Esophagus squamous epithelium (tissue), 5 donors: ENCODE results near the gene SCN3A. TPM values are rescaled to one million over a fixed set of nuclear protein-coding genes. Genes with fewer than 3 reads are reported as not detected.

Source experiments
- DNase-seq: peaks from one replicate; lab custom pipeline; 2025; lab: John Stamatoyannopoulos, UW
- H3K27ac ChIP-seq, 4 donors: fragments of 200-600 bp; sonication (generic); one replicate each; pipeline ENCODE4 v1.5.1; 2016 to 2019; ENCODE audit warnings: mild to moderate bottlenecking in 1 of 4
- H3K27me3 ChIP-seq, 4 donors: fragments of 200-600 bp; sonication (generic); 1 replicate in 3 of 4; 2 replicates in 1 of 4; pipeline versions ENCODE4 v1.5.1 to v1.6.0; 2017 to 2021; ENCODE audit warnings: antibody characterized with exemption in 1 of 4
- H3K36me3 ChIP-seq, 3 donors: fragments of 200-600 bp; sonication (generic); one replicate each; pipeline ENCODE4 v1.5.1; 2016 to 2019
- H3K4me1 ChIP-seq, 3 donors: fragments of 200-600 bp; sonication (generic); one replicate each; pipeline ENCODE4 v1.5.1; 2017 to 2019
- H3K4me3 ChIP-seq, 4 donors: fragments of 200-600 bp; sonication (generic); 1 replicate in 3 of 4; 2 replicates in 1 of 4; pipeline ENCODE4 v1.5.1; 2016 to 2019; ENCODE audit warnings: mild to moderate bottlenecking in 2 of 4, moderate library complexity in 1 of 4
- H3K9me3 ChIP-seq, 3 donors: fragments of 200-600 bp; sonication (generic); one replicate each; pipeline ENCODE4 v1.5.1; 2016 to 2019
- POLR2A ChIP-seq, 4 donors: fragments of 450-650 bp; IDR thresholded peaks; one replicate each; pipeline ENCODE4 v1.6.1; 2017; ENCODE audit warnings: antibody characterized with exemption in 4 of 4, mild to moderate bottlenecking in 4 of 4, moderate library complexity in 3 of 4
- WGBS, 2 donors: methylation state at CpG; one replicate each; pipeline ENCODE4 v1.1.5; 2018; 5-methylcytosine and 5-hydroxymethylcytosine counted together
- intact Hi-C: fragments of 100-400 bp; cut with DNase I; formaldehyde crosslinking; loops from one replicate; pipeline ENCODE4 v1.15.0; 2022
- total RNA-seq, 4 donors: library from RNA; depleted of rRNA; stranded (reverse); fragments of >200 nt; gene quantifications; one replicate each; pipeline ENCODE4 v1.1.0, GENCODE V29; 2016
- TF ChIP-seq, protein P1 (sequence below), 6 experiments: fragments of 450-650 bp in 4 of 6; fragments of 200-600 bp in 2 of 6; sonication (generic) in 2 of 6; IDR thresholded peaks; one replicate each; pipeline ENCODE4 v1.5.1; 2016 to 2019; ENCODE audit warnings: antibody characterized with exemption in 6 of 6, mild to moderate bottlenecking in 4 of 6, moderate library complexity in 4 of 6
- donor health status: DM: yes; HTN: yes; CAD: no.

Gene SCN3A
- total RNA-seq, 4 donors from 2014 or later = 0.08 to 0.83 (median 0.45) TPM

DNA sequence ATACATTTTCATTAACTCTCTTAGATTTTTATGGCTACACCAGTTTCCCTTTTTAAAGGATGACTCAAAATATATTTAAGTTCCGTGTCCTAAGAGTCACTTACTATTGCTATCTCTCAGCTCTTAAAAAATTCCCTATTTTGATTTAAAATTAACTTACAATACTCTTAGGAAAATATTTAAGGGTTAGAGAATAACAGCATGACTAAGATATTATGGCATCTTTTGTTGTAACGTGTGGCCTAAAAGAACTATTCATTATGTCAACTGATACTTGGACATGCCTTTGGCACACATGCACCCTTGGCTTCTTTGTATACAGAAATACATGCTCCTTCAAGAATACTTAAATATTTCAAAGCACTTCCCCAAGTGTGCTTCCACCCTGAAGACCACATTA is 42.3 kb downstream of the SCN3A start:
- DNase-seq = no peak
- H3K27ac ChIP-seq = no peak overlapping the region
- H3K4me1 ChIP-seq = no peaks in the 10 kb centered on the region
- TF ChIP-seq, protein P1, sequence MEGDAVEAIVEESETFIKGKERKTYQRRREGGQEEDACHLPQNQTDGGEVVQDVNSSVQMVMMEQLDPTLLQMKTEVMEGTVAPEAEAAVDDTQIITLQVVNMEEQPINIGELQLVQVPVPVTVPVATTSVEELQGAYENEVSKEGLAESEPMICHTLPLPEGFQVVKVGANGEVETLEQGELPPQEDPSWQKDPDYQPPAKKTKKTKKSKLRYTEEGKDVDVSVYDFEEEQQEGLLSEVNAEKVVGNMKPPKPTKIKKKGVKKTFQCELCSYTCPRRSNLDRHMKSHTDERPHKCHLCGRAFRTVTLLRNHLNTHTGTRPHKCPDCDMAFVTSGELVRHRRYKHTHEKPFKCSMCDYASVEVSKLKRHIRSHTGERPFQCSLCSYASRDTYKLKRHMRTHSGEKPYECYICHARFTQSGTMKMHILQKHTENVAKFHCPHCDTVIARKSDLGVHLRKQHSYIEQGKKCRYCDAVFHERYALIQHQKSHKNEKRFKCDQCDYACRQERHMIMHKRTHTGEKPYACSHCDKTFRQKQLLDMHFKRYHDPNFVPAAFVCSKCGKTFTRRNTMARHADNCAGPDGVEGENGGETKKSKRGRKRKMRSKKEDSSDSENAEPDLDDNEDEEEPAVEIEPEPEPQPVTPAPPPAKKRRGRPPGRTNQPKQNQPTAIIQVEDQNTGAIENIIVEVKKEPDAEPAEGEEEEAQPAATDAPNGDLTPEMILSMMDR (IDR thresholded peaks at IDR 0.05) = no peak
- no peak for TF ChIP-seq POLR2A (IDR thresholded peaks at IDR 0.05)
- intact Hi-C loops = loop anchor here (10.0 kb wide), 1 partner anchor 77 kb away; no protein-coding TSS in a partner anchor
- no peak overlapping the region for H3K4me3 ChIP-seq
- H3K9me3 ChIP-seq = no peaks in the 10 kb centered on the region
- WGBS, 2 donors = 26 to 31% methylated on average over 2 of the region's 2 CpGs
- no peaks in the 10 kb centered on the region for H3K36me3 ChIP-seq
- H3K27me3 ChIP-seq = no peaks in the 10 kb centered on the region

DNA sequence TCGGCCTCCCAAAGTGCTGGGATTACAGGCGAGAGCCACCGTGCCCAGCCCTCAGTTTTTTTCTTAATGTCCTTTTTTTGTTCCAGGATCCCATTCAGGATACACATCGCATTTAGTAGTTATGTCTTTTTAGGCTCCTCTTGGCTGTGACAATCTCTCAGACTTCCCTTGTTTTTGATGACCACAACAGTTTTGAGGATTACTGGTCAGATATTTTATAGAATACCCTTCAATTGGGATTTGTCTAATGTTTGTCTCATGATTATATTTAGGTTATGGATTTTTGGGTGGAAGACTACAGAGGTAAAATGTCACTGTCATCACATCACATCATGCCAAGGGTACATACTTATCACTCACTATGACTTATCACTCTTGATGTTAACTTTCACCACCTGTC is 46.7 kb downstream of the SCN3A start:
- H3K4me3 ChIP-seq = no peak overlapping the region
- no peaks in the 10 kb centered on the region for H3K9me3 ChIP-seq
- 88 to 95% methylated on average over 4 of the region's 4 CpGs for WGBS, 2 donors
- H3K27ac ChIP-seq = no peak overlapping the region
- H3K4me1 ChIP-seq = no peaks in the 10 kb centered on the region
- DNase-seq = no peak
- H3K36me3 ChIP-seq = no peaks in the 10 kb centered on the region
- intact Hi-C loops = no loop called here
- no peaks in the 10 kb centered on the region for H3K27me3 ChIP-seq
- TF ChIP-seq POLR2A (IDR thresholded peaks at IDR 0.05) = no peak

- DNase-seq = no peak
Observed at GRCh38 chr2:165155152-165155551, 48.7 kb downstream of the SCN3A start.

DNA sequence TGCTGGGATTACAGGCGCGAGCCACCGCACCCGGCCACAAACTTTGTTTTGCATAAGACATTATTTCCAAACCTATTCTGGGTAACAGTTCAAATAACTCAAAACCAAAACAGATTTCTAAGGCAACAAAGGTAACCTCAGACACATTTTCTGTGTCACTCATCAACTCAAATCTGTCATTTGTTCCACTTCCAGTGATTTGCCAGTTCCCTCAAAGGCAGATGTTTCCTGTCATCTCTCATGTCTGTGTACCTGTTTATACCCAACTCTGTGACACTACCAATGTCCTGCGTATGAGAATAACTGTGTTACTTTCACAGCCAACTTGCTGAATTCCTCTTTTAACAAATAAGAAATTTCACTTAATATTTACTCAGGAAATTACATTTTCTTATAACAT is 54.4 kb downstream of the SCN3A start:
- Histone ChIP-seq H3K4me3 (no peak overlapping the region), H3K27me3 (no peaks in the 10 kb centered on the region), H3K36me3 (no peaks in the 10 kb centered on the region), H3K9me3 (no peaks in the 10 kb centered on the region), H3K27ac (no peak overlapping the region), H3K4me1 (no peaks in the 10 kb centered on the region)
- WGBS, 2 donors = 75 to 76% methylated on average over 5 of the region's 5 CpGs
- intact Hi-C loops = no loop called here
- TF ChIP-seq, protein P1 (IDR thresholded peaks at IDR 0.05) = no peak
- TF ChIP-seq POLR2A (IDR thresholded peaks at IDR 0.05) = no peak
- DNase-seq = no peak

More at GRCh38 chr2:165155152-165155551, 48.7 kb downstream of the SCN3A start:
- no peaks in the 10 kb centered on the region for H3K9me3 ChIP-seq
- H3K27ac ChIP-seq = no peak overlapping the region
- H3K4me3 ChIP-seq = no peak overlapping the region
- TF ChIP-seq, protein P1 (IDR thresholded peaks at IDR 0.05) = no peak
- no peak for TF ChIP-seq POLR2A (IDR thresholded peaks at IDR 0.05)
- intact Hi-C loops = no loop called here
- no peaks in the 10 kb centered on the region for H3K27me3 ChIP-seq
- no peaks in the 10 kb centered on the region for H3K36me3 ChIP-seq
- WGBS, 2 donors = 77 to 81% methylated on average over 2 of the region's 2 CpGs
- H3K4me1 ChIP-seq = no peaks in the 10 kb centered on the region

GRCh38 chr2:165147186-165148045 is 56.4 kb downstream of the SCN3A start:
- Histone ChIP-seq H3K9me3 (no peaks in the 10 kb centered on the region), H3K36me3 (no peaks in the 10 kb centered on the region), H3K4me1 (no peaks in the 10 kb centered on the region), H3K4me3 (no peak overlapping the region), H3K27ac (no peak overlapping the region), H3K27me3 (no peaks in the 10 kb centered on the region)
- no peak for DNase-seq
- TF ChIP-seq, protein P1 (IDR thresholded peaks at IDR 0.05) = no peak
- no peak for TF ChIP-seq POLR2A (IDR thresholded peaks at IDR 0.05)
- intact Hi-C loops = no loop called here
- WGBS, 2 donors = 20 to 22% methylated on average over 4 of the region's 4 CpGs
